HepG2 (cell line): ENCODE data around the gene ADAMTSL3. TPM values are rescaled to one million over a fixed set of nuclear protein-coding genes. Genes with fewer than 3 reads are reported as not detected.
"Not testable (repeated sequence)": the region's sequence is repeated elsewhere in the genome, so short reads cannot be mapped to it uniquely, and the experiment has no call there.

Experiments used
- ATAC-seq: fragments of 200-7000 bp; cut with Tn5 transposase; 3 replicates; pipeline ENCODE4 v1.9.1; 2020; ENCODE audit warnings: mild to moderate bottlenecking, moderate library complexity
- BruUV-seq: library from RNA; stranded (reverse); fragments of 400-500 nt; replicated peaks from 2 replicates; lab custom pipeline; 2021; lab: Mats Ljungman, UMichigan
- CTCF ChIA-PET: fragments of 300-600 bp; formaldehyde crosslinking; extraction: SDS; loops from one replicate; lab custom pipeline; 2021; ENCODE audit warnings: low total read pairs, inconsistent platforms, low intra/inter-chr PET ratio; lab: Yijun Ruan, JAX
- POLR2A ChIA-PET: fragments of 350-600 bp; sonication (Branson Sonifier 250); formaldehyde crosslinking; loops from one replicate; lab custom pipeline; 2020; ENCODE audit warnings: antibody characterized with exemption, inconsistent platforms; lab: Yijun Ruan, JAX
- DNase-seq: peaks from one replicate; pipeline ENCODE4 v3.0.0-alpha.2; 2015; ENCODE audit warnings: low spot score
- FAIRE-seq: peaks from 3 replicates; lab custom pipeline; 2011; peaks lifted over from hg19 to GRCh38; lab: Jason Lieb, UNC
- H2AFZ ChIP-seq: one replicate; pipeline ENCODE4 v1.6.1; 2011; ENCODE audit warnings: low read length, inconsistent platforms
- H3K27ac ChIP-seq: fragments of 300-600 bp; 3 replicates; pipeline ENCODE4 v1.8.0; 2011; ENCODE audit warnings: mixed run types, mild to moderate bottlenecking, mixed read lengths, low read length, inconsistent platforms; ENCODE audit not compliant: insufficient read depth; ENCODE audit errors: extremely low read length
- H3K27me3 ChIP-seq, 2 experiments: fragments of 200-600 bp in 1 of 2; 2 replicates in 1 of 2; 3 replicates in 1 of 2; pipeline versions ENCODE4 v1.6.0 to v1.8.0; 2011; ENCODE audit warnings: low read length in 2 of 2, mild to moderate bottlenecking in 2 of 2, moderate library complexity in 2 of 2, inconsistent platforms in 1 of 2; ENCODE audit not compliant: insufficient read depth in 2 of 2, control insufficient read depth in 1 of 2
- H3K36me3 ChIP-seq, 2 experiments: fragments of 200-600 bp in 1 of 2; replicated peaks in 1 of 2; 2 replicates in 1 of 2; 3 replicates in 1 of 2; pipeline versions ENCODE4 v1.5.1 to v1.8.0; 2011; ENCODE audit warnings: low read length in 2 of 2, inconsistent platforms in 1 of 2; ENCODE audit not compliant: insufficient read depth in 2 of 2, control insufficient read depth in 1 of 2
- H3K4me1 ChIP-seq: 2 replicates; pipeline ENCODE4 v1.5.1; 2012; ENCODE audit warnings: low read length, inconsistent platforms; ENCODE audit not compliant: insufficient read depth
- H3K4me2 ChIP-seq: 2 replicates; pipeline ENCODE4 v1.6.0; 2011; ENCODE audit warnings: low read depth, low read length, inconsistent platforms
- H3K4me3 ChIP-seq, 3 experiments: fragments of 200-600 bp in 1 of 3; sonication (generic), shearing (Covaris generic) in 1 of 3; replicated peaks in 1 of 3; 2 replicates each; pipeline ENCODE4 v1.5.1; 2011 to 2016; ENCODE audit warnings: low read length in 3 of 3, inconsistent platforms in 2 of 3, low read depth in 2 of 3, mild to moderate bottlenecking in 2 of 3, control low read depth in 1 of 3, mixed read lengths in 1 of 3; ENCODE audit not compliant: insufficient read depth in 1 of 3
- H3K79me2 ChIP-seq: one replicate; pipeline ENCODE4 v1.6.1; 2011; ENCODE audit warnings: low read length, inconsistent platforms; ENCODE audit not compliant: insufficient read depth
- H3K9ac ChIP-seq: 2 replicates; pipeline ENCODE4 v1.6.0; 2011; ENCODE audit warnings: mild to moderate bottlenecking, low read depth, low read length, inconsistent platforms; ENCODE audit not compliant: insufficient read depth
- H3K9me3 ChIP-seq: 2 replicates; pipeline ENCODE4 v1.5.1; 2012; ENCODE audit warnings: mild to moderate bottlenecking, low read length
- H4K20me1 ChIP-seq: 2 replicates; pipeline ENCODE4 v1.6.0; 2011; ENCODE audit warnings: inconsistent platforms, mild to moderate bottlenecking, low read length, moderate library complexity; ENCODE audit not compliant: insufficient read depth
- AHR ChIP-seq: IDR thresholded peaks from 2 replicates; pipeline ENCODE4 v1.6.1; 2018; ENCODE audit warnings: missing genetic modification reagents, missing compliant biosample characterization
- DNMT3B ChIP-seq: conservative IDR thresholded peaks from 2 replicates; pipeline ENCODE4 v1.6.1; 2016; ENCODE audit warnings: missing biosample characterization, control low read depth
- MIXL1 ChIP-seq: IDR thresholded peaks from 2 replicates; pipeline ENCODE4 v1.6.1; 2016
- ZBTB42 ChIP-seq: sonication (generic); formaldehyde crosslinking; IDR thresholded peaks from 2 replicates; pipeline ENCODE4 v1.5.0; 2020; ENCODE audit warnings: mild to moderate bottlenecking, missing genetic modification reagents
- ZNF382 ChIP-seq: sonication (generic); formaldehyde crosslinking; IDR thresholded peaks from 2 replicates; pipeline ENCODE4 v1.5.0; 2020; ENCODE audit warnings: missing genetic modification reagents, mild to moderate bottlenecking, borderline replicate concordance
- ZNF530 ChIP-seq: sonication (generic); formaldehyde crosslinking; IDR thresholded peaks from 2 replicates; pipeline ENCODE4 v1.5.0; 2020; ENCODE audit warnings: low read depth, mild to moderate bottlenecking, missing genetic modification reagents
- ZNF557 ChIP-seq: sonication (generic); formaldehyde crosslinking; IDR thresholded peaks from 2 replicates; pipeline ENCODE4 v1.4.0; 2020; ENCODE audit warnings: missing genetic modification reagents
- ZNF670 ChIP-seq: sonication (generic); formaldehyde crosslinking; IDR thresholded peaks from 2 replicates; pipeline ENCODE4 v1.8.0; 2022; ENCODE audit warnings: mild to moderate bottlenecking, missing genetic modification reagents, borderline replicate concordance
- WGBS: methylation state at CpG from one replicate; pipeline ENCODE4 v1.1.6; 2017; ENCODE audit warnings: low lambda C conversion rate; 5-methylcytosine and 5-hydroxymethylcytosine counted together
- in situ Hi-C: cut with HindIII; loops from 2 replicates; pipeline ENCODE4 v1.10.0; 2017; ENCODE audit warnings: low pct_unique_long_range_greater_than_20kb; ENCODE audit not compliant: extremely low pct_ligation_motif_present
- intact Hi-C: fragments of 100-400 bp; cut with micrococcal nuclease; formaldehyde crosslinking; loops from one replicate; pipeline ENCODE4 v1.10.0; 2022; ENCODE audit not compliant: unreplicated experiment
- polyA plus RNA-seq, 8 experiments: library from polyadenylated mRNA; depleted of rRNA in 3 of 8; stranded (reverse) in 7 of 8; unstranded in 1 of 8; fragments of >200 nt; fragmentation: Illumina TruSeq in 4 of 8; extraction: Trizol in 4 of 8; gene quantifications; 2 replicates each; pipeline versions ENCODE4 v1.2.1 to v1.2.3, GENCODE V29; 2011 to 2016; ENCODE audit warnings: low read depth in 4 of 8, missing spikeins in 1 of 8, mixed read lengths in 1 of 8; ENCODE audit not compliant: insufficient read depth in 1 of 8
- total RNA-seq, 5 experiments: library from RNA; depleted of rRNA; stranded (reverse); fragments of >200 nt; fragmentation: Illumina TruSeq; extraction: Trizol; gene quantifications; 2 replicates each; pipeline ENCODE4 v1.2.3, GENCODE V29; 2016; ENCODE audit warnings: low read depth in 1 of 5
- TF ChIP-seq, protein P1 (sequence below): sonication (generic); formaldehyde crosslinking; IDR thresholded peaks from 2 replicates; pipeline ENCODE4 v1.5.0; 2020; ENCODE audit warnings: mild to moderate bottlenecking, low read depth, missing genetic modification reagents, borderline replicate concordance
- TF ChIP-seq, protein P2 (sequence below): sonication (generic); formaldehyde crosslinking; IDR thresholded peaks from 2 replicates; pipeline ENCODE4 v1.4.0; 2020; ENCODE audit warnings: mild to moderate bottlenecking, missing genetic modification reagents
- TF ChIP-seq, protein P3 (sequence below), 2 experiments: fragments of 450-650 bp in 1 of 2; sonication (generic) in 1 of 2; formaldehyde crosslinking in 1 of 2; IDR thresholded peaks; 2 replicates each; pipeline versions ENCODE4 v1.6.1 to v1.8.0; 2016 to 2022; ENCODE audit warnings: antibody characterized with exemption in 1 of 2, mild to moderate bottlenecking in 1 of 2, missing genetic modification reagents in 1 of 2
- TF ChIP-seq, protein P4 (sequence below): IDR thresholded peaks from 2 replicates; pipeline ENCODE4 v1.6.1; 2016; ENCODE audit warnings: control low read depth

ADAMTSL3 gene
- total and polyA plus RNA-seq, 2 of the 13 experiments (the other 11 are each of a cell fraction or from before 2014, with no cell fraction given) = 0.04 to 0.09 TPM

DNA sequence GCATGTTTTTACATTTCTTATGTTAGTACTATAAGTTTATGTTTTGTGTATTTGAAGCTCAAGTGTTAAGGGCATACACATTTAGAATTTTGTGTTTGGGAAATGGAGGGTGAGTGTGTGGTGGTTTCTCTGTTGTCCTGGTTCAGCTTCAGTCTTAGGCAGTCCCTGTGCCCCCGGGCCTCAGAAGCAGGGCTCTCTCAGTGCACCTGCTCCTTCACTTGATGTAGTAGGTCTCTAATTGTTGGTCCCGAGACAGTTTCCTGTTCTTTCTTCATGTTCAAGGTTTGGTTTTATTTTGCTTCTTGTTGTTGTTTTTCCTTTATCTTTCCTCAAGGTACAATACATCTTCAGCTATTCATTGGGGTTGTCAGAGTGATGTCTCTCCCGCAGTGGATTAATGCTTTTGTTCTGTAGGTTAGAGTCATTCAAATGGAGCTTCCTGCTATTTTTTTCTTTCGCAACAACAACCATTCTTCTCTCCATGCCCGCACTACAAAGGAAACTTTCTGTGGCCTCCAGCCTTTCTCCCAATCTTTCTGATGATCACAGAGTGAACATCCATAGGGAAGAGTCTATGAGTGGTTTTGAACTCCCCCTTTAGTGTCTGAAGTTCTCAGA is 403.9 kb downstream of the ADAMTSL3 start (continued):
- no peak for TF ChIP-seq ZNF530 (CRISPR knock-in tag)
- TF ChIP-seq, protein P1, sequence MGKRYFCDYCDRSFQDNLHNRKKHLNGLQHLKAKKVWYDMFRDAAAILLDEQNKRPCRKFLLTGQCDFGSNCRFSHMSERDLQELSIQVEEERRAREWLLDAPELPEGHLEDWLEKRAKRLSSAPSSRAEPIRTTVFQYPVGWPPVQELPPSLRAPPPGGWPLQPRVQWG (CRISPR knock-in tag) = no peak
- TF ChIP-seq ZNF382 (CRISPR knock-in tag) = no peak
- no peak for TF ChIP-seq ZBTB42 (CRISPR knock-in tag)
- TF ChIP-seq, protein P2, sequence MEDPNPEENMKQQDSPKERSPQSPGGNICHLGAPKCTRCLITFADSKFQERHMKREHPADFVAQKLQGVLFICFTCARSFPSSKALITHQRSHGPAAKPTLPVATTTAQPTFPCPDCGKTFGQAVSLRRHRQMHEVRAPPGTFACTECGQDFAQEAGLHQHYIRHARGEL (CRISPR knock-in tag) = no peak
- TF ChIP-seq MIXL1 (CRISPR knock-in tag) = no peak
- no peak for TF ChIP-seq ZNF670 (CRISPR knock-in tag)
- TF ChIP-seq, protein P3, sequence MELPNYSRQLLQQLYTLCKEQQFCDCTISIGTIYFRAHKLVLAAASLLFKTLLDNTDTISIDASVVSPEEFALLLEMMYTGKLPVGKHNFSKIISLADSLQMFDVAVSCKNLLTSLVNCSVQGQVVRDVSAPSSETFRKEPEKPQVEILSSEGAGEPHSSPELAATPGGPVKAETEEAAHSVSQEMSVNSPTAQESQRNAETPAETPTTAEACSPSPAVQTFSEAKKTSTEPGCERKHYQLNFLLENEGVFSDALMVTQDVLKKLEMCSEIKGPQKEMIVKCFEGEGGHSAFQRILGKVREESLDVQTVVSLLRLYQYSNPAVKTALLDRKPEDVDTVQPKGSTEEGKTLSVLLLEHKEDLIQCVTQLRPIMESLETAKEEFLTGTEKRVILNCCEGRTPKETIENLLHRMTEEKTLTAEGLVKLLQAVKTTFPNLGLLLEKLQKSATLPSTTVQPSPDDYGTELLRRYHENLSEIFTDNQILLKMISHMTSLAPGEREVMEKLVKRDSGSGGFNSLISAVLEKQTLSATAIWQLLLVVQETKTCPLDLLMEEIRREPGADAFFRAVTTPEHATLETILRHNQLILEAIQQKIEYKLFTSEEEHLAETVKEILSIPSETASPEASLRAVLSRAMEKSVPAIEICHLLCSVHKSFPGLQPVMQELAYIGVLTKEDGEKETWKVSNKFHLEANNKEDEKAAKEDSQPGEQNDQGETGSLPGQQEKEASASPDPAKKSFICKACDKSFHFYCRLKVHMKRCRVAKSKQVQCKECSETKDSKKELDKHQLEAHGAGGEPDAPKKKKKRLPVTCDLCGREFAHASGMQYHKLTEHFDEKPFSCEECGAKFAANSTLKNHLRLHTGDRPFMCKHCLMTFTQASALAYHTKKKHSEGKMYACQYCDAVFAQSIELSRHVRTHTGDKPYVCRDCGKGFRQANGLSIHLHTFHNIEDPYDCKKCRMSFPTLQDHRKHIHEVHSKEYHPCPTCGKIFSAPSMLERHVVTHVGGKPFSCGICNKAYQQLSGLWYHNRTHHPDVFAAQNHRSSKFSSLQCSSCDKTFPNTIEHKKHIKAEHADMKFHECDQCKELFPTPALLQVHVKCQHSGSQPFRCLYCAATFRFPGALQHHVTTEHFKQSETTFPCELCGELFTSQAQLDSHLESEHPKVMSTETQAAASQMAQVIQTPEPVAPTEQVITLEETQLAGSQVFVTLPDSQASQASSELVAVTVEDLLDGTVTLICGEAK (IDR thresholded peaks at IDR 0.05) = no peak
- TF ChIP-seq, protein P3 (CRISPR knock-in tag; IDR thresholded peaks at IDR 0.05) = no peak
- TF ChIP-seq, protein P4, sequence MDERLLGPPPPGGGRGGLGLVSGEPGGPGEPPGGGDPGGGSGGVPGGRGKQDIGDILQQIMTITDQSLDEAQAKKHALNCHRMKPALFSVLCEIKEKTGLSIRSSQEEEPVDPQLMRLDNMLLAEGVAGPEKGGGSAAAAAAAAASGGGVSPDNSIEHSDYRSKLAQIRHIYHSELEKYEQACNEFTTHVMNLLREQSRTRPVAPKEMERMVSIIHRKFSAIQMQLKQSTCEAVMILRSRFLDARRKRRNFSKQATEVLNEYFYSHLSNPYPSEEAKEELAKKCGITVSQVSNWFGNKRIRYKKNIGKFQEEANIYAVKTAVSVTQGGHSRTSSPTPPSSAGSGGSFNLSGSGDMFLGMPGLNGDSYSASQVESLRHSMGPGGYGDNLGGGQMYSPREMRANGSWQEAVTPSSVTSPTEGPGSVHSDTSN (CRISPR knock-in tag) = no peak
- no peak for TF ChIP-seq ZNF557
- no peak for TF ChIP-seq DNMT3B (CRISPR knock-in tag)
- no peak for TF ChIP-seq AHR (CRISPR knock-in tag)

DNA sequence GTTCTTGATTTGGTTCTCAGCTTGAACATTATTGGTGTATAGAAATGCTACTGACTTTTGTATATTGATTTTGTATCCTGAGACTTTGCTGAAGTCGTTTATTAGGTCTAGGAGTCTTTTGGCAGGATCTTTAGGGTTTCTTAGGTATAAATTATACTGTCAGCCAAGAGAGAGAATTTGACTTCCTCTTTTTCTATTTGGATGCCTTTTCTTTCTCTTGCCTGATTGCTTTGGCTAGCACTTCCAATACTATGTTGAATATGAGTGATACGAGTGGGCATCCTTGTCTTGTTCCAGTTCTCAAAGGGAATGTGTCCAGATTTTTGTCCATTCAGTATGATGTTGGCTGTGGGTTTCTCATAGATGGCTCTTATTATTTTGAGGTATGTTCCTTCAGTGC is 409.8 kb downstream of the ADAMTSL3 start:
- H3K27me3 ChIP-seq, H3K4me3 ChIP-seq, CTCF ChIA-PET, H2AFZ ChIP-seq, H3K79me2 ChIP-seq, ATAC-seq, H4K20me1 ChIP-seq, H3K4me2 ChIP-seq, BruUV-seq, DNase-seq, in situ Hi-C loops, intact Hi-C loops, H3K9ac ChIP-seq, H3K36me3 ChIP-seq, POLR2A ChIA-PET, H3K4me1 ChIP-seq, FAIRE-seq, H3K27ac ChIP-seq: not testable (repeated sequence)
- 0% methylated on average over 2 of the region's 2 CpGs for WGBS
- H3K9me3 ChIP-seq = peaks cover 10% of the 10 kb centered on the region
